Uterus (tissue), 2 donors: ENCODE measurements around the gene KRCC1.

Experiments
- POLR2A ChIP-seq, 2 donors: fragments of 450-650 bp; IDR thresholded peaks; one replicate each; pipeline ENCODE4 v1.6.1; 2016; ENCODE audit warnings: antibody characterized with exemption in 2 of 2, mild to moderate bottlenecking in 1 of 2, moderate library complexity in 1 of 2
- TF ChIP-seq, protein P1 (sequence below), 4 experiments: fragments of 200-600 bp in 2 of 4; fragments of 450-650 bp in 2 of 4; sonication (generic) in 2 of 4; IDR thresholded peaks; one replicate each; pipeline ENCODE4 v1.5.1; 2016 to 2019; ENCODE audit warnings: antibody characterized with exemption in 4 of 4, mild to moderate bottlenecking in 2 of 4, moderate library complexity in 1 of 4

DNA sequence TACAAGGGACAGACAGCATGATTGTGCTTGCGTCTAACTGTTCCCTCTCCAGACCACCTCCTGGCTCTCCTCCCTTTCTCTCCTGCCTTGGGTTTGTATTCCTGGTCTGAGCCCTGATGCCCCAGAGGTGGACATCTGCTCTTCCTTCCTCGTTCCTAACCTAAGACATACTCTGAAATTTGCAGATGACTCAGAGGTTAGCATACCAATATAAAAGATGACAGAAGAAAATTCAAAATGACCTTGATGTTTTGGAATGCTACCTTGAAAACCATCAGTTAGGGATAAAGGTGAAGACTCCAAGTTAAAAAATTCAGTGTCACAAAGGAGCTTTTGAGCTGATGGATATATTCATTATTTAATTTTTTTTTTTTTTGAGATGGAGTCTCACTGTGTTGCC, 25.0 kb upstream of the KRCC1 start:
- TF ChIP-seq, protein P1, sequence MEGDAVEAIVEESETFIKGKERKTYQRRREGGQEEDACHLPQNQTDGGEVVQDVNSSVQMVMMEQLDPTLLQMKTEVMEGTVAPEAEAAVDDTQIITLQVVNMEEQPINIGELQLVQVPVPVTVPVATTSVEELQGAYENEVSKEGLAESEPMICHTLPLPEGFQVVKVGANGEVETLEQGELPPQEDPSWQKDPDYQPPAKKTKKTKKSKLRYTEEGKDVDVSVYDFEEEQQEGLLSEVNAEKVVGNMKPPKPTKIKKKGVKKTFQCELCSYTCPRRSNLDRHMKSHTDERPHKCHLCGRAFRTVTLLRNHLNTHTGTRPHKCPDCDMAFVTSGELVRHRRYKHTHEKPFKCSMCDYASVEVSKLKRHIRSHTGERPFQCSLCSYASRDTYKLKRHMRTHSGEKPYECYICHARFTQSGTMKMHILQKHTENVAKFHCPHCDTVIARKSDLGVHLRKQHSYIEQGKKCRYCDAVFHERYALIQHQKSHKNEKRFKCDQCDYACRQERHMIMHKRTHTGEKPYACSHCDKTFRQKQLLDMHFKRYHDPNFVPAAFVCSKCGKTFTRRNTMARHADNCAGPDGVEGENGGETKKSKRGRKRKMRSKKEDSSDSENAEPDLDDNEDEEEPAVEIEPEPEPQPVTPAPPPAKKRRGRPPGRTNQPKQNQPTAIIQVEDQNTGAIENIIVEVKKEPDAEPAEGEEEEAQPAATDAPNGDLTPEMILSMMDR (IDR thresholded peaks at IDR 0.05), result no peak
- no peak for TF ChIP-seq POLR2A (IDR thresholded peaks at IDR 0.05)
